Measurements from ENCODE around the gene IFNAR2. TPM values are rescaled to one million over a fixed set of nuclear protein-coding genes. Genes with fewer than 3 reads are reported as not detected.

The IFNAR2 gene
- total and polyA plus RNA-seq, 4 experiments from 2014 or later, result 76.5 to 81.1 (median 77.8) TPM

- POLR2A ChIA-PET (ENCODE audit: partially characterized antibody), result interaction anchor here (1.0 kb wide), 2 partner anchors 158 to 242 kb away, joined by 3 to 7 read pairs; no protein-coding TSS in a partner anchor
- H3K4me1 ChIP-seq (ENCODE audit: insufficient read depth, low read length), result peaks cover 41% of the 10 kb centered on the region
- no peaks in the 10 kb centered on the region for H3K27me3 Mint-ChIP-seq
Measured at GRCh38 chr21:33203371-33203724, 26.4 kb upstream of the IFNAR2 start.

GRCh38 chr21:33205476-33205875 lies 24.3 kb upstream of the IFNAR2 start:
- H3K4me1 Mint-ChIP-seq, result peaks cover 34 to 67% (median 47%) of the 10 kb centered on the region in 4 donors
- intact Hi-C loops (cut with micrococcal nuclease), result no loop called here
- H3K4me1 ChIP-seq (ENCODE audit: insufficient read depth, low read length), result peaks cover 38% of the 10 kb centered on the region

More at GRCh38 chr21:33203371-33203724, 26.4 kb upstream of the IFNAR2 start:
- Histone ChIP-seq H3K9me3 (ENCODE audit: control insufficient read depth in 1 of 2, low read length in 2 of 2) (no peaks in the 10 kb centered on the region), H3K4me3 (ENCODE audit: low read length in 2 of 2) (no peak overlapping the region), H3K27ac (ENCODE audit: low read depth, low read length) (no peak overlapping the region), H3K27me3 (ENCODE audit: insufficient read depth, low read length) (no peaks in the 10 kb centered on the region), H3K36me3 (ENCODE audit: insufficient read depth, low read length) (no peaks in the 10 kb centered on the region)
- H3K27ac Mint-ChIP-seq, result peak overlapping the region in 3 of 7 donors; percentile 1 to 72 (median 59)
- CTCF ChIA-PET (ENCODE audit: partially characterized antibody), result interaction anchor here (0.5 to 2.8 kb wide), 10 partner anchors 15 to 243 kb away, joined by 3 to 25 read pairs (median 3); partner anchors contain the start of genes IFNAR2 and IL10RB
- no peaks in the 10 kb centered on the region for H3K9me3 Mint-ChIP-seq
- no peak for DNase-seq
- no peaks in the 10 kb centered on the region for H3K36me3 Mint-ChIP-seq
- peaks cover 40 to 73% (median 52%) of the 10 kb centered on the region in 4 donors for H3K4me1 Mint-ChIP-seq
- intact Hi-C loops (cut with micrococcal nuclease), result no loop called here
- H3K4me3 Mint-ChIP-seq, result no peak overlapping the region

GRCh38 chr21:33206771-33207281 lies 22.9 kb upstream of the IFNAR2 start:
- no peak overlapping the region for H3K4me3 ChIP-seq (ENCODE audit: low read length in 2 of 2)
- no peaks in the 10 kb centered on the region for H3K36me3 Mint-ChIP-seq
- no peaks in the 10 kb centered on the region for H3K27me3 Mint-ChIP-seq
- no peaks in the 10 kb centered on the region for H3K27me3 ChIP-seq (ENCODE audit: insufficient read depth, low read length)
- H3K36me3 ChIP-seq (ENCODE audit: insufficient read depth, low read length), result no peaks in the 10 kb centered on the region
- H3K27ac ChIP-seq (ENCODE audit: low read depth, low read length), result no peak overlapping the region
- peaks cover 0 to 2% (median 0%) of the 10 kb centered on the region in 8 donors for H3K9me3 Mint-ChIP-seq
- ChIA-PET CTCF (ENCODE audit: partially characterized antibody) (no interaction called here), POLR2A (ENCODE audit: partially characterized antibody) (interaction anchor here (0.7 kb wide), 1 partner anchor 155 kb away, joined by 3 read pairs; no protein-coding TSS in a partner anchor)
- peaks cover 50% of the 10 kb centered on the region for H3K4me1 ChIP-seq (ENCODE audit: insufficient read depth, low read length)
- H3K4me3 Mint-ChIP-seq, result peak overlapping the region in 5 of 8 donors; percentile 31 to 50 (median 40)
- peaks cover 39 to 74% (median 53%) of the 10 kb centered on the region in 4 donors for H3K4me1 Mint-ChIP-seq
- H3K27ac Mint-ChIP-seq, result peak overlapping the region in 6 of 7 donors; percentile 42 to 90 (median 72)
- H3K9me3 ChIP-seq (ENCODE audit: control insufficient read depth in 1 of 2, low read length in 2 of 2), result no peaks in the 10 kb centered on the region
- DNase-seq, result no peak
- intact Hi-C loops (cut with micrococcal nuclease), result no loop called here

More at GRCh38 chr21:33205476-33205875, 24.3 kb upstream of the IFNAR2 start:
- Histone ChIP-seq H3K27me3 (ENCODE audit: insufficient read depth, low read length) (no peaks in the 10 kb centered on the region), H3K36me3 (ENCODE audit: insufficient read depth, low read length) (no peaks in the 10 kb centered on the region), H3K4me3 (ENCODE audit: low read length in 2 of 2) (no peak overlapping the region), H3K27ac (ENCODE audit: low read depth, low read length) (no peak overlapping the region), H3K9me3 (ENCODE audit: control insufficient read depth in 1 of 2, low read length in 2 of 2) (no peaks in the 10 kb centered on the region)
- POLR2A ChIA-PET (ENCODE audit: partially characterized antibody), result interaction anchor here (0.6 to 1.5 kb wide), 12 partner anchors 9 to 434 kb away, joined by 3 to 11 read pairs (median 4); partner anchors contain the start of genes IFNAR1, IFNAR2, IL10RB and PAXBP1
- peaks cover 0 to 2% (median 0%) of the 10 kb centered on the region in 8 donors for H3K9me3 Mint-ChIP-seq
- no peaks in the 10 kb centered on the region for H3K27me3 Mint-ChIP-seq
- no peaks in the 10 kb centered on the region for H3K36me3 Mint-ChIP-seq
- peak overlapping the region; percentile 71 to 97 (median 86) for H3K27ac Mint-ChIP-seq
- peak in 3 of 5 donors; percentile 20 to 35 (median 23) for DNase-seq
- CTCF ChIA-PET (ENCODE audit: partially characterized antibody), result interaction anchor here (0.7 to 2.8 kb wide), 8 partner anchors 9 to 166 kb away, joined by 3 to 25 read pairs (median 5); partner anchors contain the start of genes IFNAR2 and IL10RB
- H3K4me3 Mint-ChIP-seq, result peak overlapping the region; percentile 58 to 92 (median 73)

- POLR2A ChIA-PET (ENCODE audit: partially characterized antibody), result interaction anchor here (0.7 kb wide), 1 partner anchor 154 kb away, joined by 3 read pairs; no protein-coding TSS in a partner anchor
- peaks cover 46 to 82% (median 61%) of the 10 kb centered on the region in 4 donors for H3K4me1 Mint-ChIP-seq
- CTCF ChIA-PET (ENCODE audit: partially characterized antibody), result interaction anchor here (1.1 kb wide), 1 partner anchor 154 kb away, joined by 3 read pairs; no protein-coding TSS in a partner anchor
- Histone ChIP-seq H3K9me3 (ENCODE audit: control insufficient read depth in 1 of 2, low read length in 2 of 2) (no peaks in the 10 kb centered on the region), H3K27ac (ENCODE audit: low read depth, low read length) (no peak overlapping the region), H3K4me1 (ENCODE audit: insufficient read depth, low read length) (peaks cover 58% of the 10 kb centered on the region), H3K4me3 (ENCODE audit: low read length in 2 of 2) (no peak overlapping the region), H3K27me3 (ENCODE audit: insufficient read depth, low read length) (no peaks in the 10 kb centered on the region), H3K36me3 (ENCODE audit: insufficient read depth, low read length) (no peaks in the 10 kb centered on the region)
- H3K36me3 Mint-ChIP-seq, result no peaks in the 10 kb centered on the region
- H3K27ac Mint-ChIP-seq, result peak overlapping the region in 4 of 7 donors; percentile 52 to 90 (median 83)
- DNase-seq, result no peak
- intact Hi-C loops (cut with micrococcal nuclease), result no loop called here
- no peaks in the 10 kb centered on the region for H3K27me3 Mint-ChIP-seq
- peaks cover 0 to 2% (median 0%) of the 10 kb centered on the region in 8 donors for H3K9me3 Mint-ChIP-seq
- peak overlapping the region in 2 of 8 donors; percentile 31 to 40 for H3K4me3 Mint-ChIP-seq
Measured at GRCh38 chr21:33207449-33208149, 22.1 kb upstream of the IFNAR2 start.

- H3K27ac ChIP-seq (ENCODE audit: low read depth, low read length), result no peak overlapping the region
- Mint-ChIP-seq H3K9me3 (peaks cover 0 to 2% (median 0%) of the 10 kb centered on the region in 8 donors), H3K4me3 (no peak overlapping the region), H3K27ac (peak overlapping the region in 4 of 7 donors; percentile 31 to 77 (median 51)), H3K27me3 (no peaks in the 10 kb centered on the region), H3K4me1 (peaks cover 52 to 84% (median 63%) of the 10 kb centered on the region in 4 donors), H3K36me3 (no peaks in the 10 kb centered on the region)
- no peaks in the 10 kb centered on the region for H3K36me3 ChIP-seq (ENCODE audit: insufficient read depth, low read length)
- H3K9me3 ChIP-seq (ENCODE audit: control insufficient read depth in 1 of 2, low read length in 2 of 2), result no peaks in the 10 kb centered on the region
- no peak overlapping the region for H3K4me3 ChIP-seq (ENCODE audit: low read length in 2 of 2)
- intact Hi-C loops (cut with micrococcal nuclease), result no loop called here
- H3K27me3 ChIP-seq (ENCODE audit: insufficient read depth, low read length), result no peaks in the 10 kb centered on the region
- DNase-seq, result no peak
- peaks cover 67% of the 10 kb centered on the region for H3K4me1 ChIP-seq (ENCODE audit: insufficient read depth, low read length)
- ChIA-PET CTCF (ENCODE audit: partially characterized antibody) (interaction anchor here (1.1 kb wide), 1 partner anchor 153 kb away, joined by 3 read pairs; no protein-coding TSS in a partner anchor), POLR2A (ENCODE audit: partially characterized antibody) (no interaction called here)
Measured at GRCh38 chr21:33208534-33208933, 21.2 kb upstream of the IFNAR2 start.

- Histone ChIP-seq H3K27me3 (ENCODE audit: insufficient read depth, low read length) (no peaks in the 10 kb centered on the region), H3K4me1 (ENCODE audit: insufficient read depth, low read length) (peaks cover 76% of the 10 kb centered on the region), H3K27ac (ENCODE audit: low read depth, low read length) (no peak overlapping the region), H3K36me3 (ENCODE audit: insufficient read depth, low read length) (no peaks in the 10 kb centered on the region), H3K4me3 (ENCODE audit: low read length in 2 of 2) (no peak overlapping the region), H3K9me3 (ENCODE audit: control insufficient read depth in 1 of 2, low read length in 2 of 2) (no peaks in the 10 kb centered on the region)
- Mint-ChIP-seq H3K36me3 (no peaks in the 10 kb centered on the region), H3K4me3 (peak overlapping the region in 2 of 8 donors; percentile 31 to 53), H3K9me3 (peaks cover 0 to 2% (median 0%) of the 10 kb centered on the region in 8 donors), H3K4me1 (peaks cover 56 to 86% (median 68%) of the 10 kb centered on the region in 4 donors), H3K27ac (peak overlapping the region in 6 of 7 donors; percentile 47 to 84 (median 75)), H3K27me3 (no peaks in the 10 kb centered on the region)
- intact Hi-C loops (cut with micrococcal nuclease), result no loop called here
- POLR2A ChIA-PET (ENCODE audit: partially characterized antibody), result interaction anchor here (0.9 to 1.7 kb wide), 2 partner anchors 113 to 171 kb away, joined by 5 read pairs; partner anchors contain the start of gene IFNAR1
- no peak for DNase-seq
- CTCF ChIA-PET (ENCODE audit: partially characterized antibody), result interaction anchor here (1.0 to 1.7 kb wide), 2 partner anchors 50 to 150 kb away, joined by 3 to 6 read pairs; no protein-coding TSS in a partner anchor
Measured at GRCh38 chr21:33211305-33211704, 18.4 kb upstream of the IFNAR2 start.

Data from CD4-positive, alpha-beta memory T cell (primary cell).